ENCODE measurements around the gene SOBP.
"Not testable (repeated sequence)": the region's sequence is repeated elsewhere in the genome, so short reads cannot be mapped to it uniquely, and the experiment has no call there.

The SOBP gene

DNA sequence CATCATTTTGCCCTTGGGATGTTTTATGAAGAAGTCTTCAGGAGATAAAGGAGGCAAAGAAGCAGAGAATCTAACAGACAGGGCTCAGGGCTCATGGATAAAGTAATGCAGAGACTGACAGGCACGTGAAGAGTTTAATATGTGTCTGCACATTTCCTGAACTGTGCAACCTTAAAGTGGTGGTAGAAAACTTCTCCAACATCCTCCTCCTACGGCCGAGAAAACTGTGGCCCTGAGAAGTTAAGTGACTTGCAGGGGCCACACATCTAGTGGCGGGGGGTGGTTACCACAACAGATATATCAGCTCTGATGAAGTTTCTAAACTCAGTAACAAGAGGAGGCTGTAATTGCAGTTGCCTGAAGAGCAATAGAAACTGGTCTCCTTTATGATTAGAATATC is 61.0 kb downstream of the SOBP start:
- DNase-seq (ENCODE audit: low read depth): no peak

DNA sequence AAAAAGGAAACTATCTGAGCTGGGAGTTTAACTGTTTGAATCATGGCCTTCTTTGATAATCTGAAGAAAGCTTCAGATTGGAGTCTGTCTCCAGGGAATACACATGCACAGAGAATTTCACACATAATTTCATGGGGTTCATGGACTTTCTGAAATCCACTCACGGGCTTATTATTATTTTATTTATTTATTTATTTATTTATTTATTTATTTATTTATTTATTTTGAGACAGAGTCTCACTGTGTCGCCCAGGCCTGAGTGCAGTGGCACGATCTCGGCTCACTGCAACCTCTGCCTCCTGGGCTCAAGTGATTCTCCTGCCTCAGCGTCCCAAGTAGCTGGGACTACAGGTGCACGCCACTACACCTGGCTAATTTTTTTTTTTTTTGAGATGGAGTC is 63.2 kb downstream of the SOBP start:
- DNase-seq (ENCODE audit: low read depth): not testable (repeated sequence)

DNA sequence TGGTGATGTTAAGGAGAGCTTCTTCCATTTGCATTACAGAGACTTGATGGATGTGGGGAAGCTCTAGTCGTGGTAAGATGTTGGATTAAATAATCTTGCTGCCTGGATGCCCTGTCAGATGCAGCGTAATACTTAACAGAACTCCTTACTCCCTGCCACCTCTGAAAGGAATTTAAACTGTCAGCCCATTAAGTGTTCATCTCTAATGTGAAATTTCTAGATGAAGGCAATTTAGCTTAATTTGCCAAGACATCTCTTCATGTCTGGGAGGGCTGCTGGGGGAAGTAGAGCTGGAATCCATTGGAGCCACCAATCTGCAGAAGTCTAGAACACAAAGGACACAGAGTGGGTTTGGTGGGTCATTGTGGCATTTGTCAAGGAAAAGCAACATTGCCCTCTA is 64.4 kb downstream of the SOBP start:
- no peak for DNase-seq (ENCODE audit: low read depth)

DNA sequence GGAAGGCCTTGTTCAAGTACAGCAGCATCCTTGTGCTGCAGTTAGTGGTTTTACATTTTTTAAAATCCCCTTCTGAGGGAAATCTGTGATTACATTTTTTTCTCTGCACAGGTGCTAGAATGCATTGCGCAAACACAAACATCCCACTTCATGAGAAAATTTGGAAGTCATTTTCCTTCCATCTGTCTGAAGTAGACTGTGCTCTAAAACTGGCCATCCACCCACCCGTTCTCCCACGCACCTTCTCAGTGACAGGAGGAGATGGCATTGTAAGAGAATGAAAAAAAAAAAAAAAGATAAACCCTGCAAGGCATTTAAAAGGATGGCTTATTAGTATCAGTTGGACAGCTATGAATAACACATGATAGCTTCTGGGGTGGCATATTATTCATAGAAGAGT is 65.0 kb downstream of the SOBP start:
- no peak for DNase-seq (ENCODE audit: low read depth)

DNA sequence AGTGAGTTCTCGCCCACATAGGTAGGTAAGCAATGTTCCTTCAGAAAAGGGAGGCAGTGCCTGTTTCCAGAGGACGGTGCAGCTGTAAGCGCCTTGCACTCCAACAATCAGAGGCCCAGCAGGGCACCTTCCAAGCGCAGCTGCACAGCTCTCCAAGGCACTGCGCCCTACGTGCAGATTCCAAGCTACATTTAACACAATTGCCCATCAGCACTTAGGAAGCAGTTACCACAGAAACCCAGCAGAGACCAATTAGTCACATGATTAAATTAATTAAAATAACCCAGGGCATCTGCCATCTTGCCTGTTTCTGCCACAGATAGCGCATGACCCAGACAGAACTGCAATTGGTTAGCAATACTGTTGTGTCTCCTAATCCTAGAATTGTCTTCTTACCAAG is 65.5 kb downstream of the SOBP start:
- DNase-seq (ENCODE audit: low read depth): no peak

DNA sequence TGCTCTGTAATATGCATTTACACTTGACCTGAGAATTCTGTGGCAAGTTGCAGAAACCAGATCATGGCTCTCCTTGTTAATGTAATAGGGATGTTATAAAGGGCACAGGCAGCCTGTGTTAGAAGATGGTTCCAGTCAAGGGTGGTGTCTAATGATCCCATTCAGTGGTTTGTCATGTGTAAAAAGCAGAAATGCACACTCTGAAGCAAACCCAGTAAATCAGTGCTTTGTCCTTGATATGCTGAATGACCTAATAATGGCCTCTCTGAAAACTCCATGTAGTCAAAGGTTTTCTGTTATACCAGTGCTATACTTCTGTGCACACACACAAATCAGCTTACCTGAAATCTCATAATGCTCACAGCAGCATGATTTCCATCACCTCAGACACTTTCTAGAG is 66.2 kb downstream of the SOBP start:
- no peak for DNase-seq (ENCODE audit: low read depth)

DNA sequence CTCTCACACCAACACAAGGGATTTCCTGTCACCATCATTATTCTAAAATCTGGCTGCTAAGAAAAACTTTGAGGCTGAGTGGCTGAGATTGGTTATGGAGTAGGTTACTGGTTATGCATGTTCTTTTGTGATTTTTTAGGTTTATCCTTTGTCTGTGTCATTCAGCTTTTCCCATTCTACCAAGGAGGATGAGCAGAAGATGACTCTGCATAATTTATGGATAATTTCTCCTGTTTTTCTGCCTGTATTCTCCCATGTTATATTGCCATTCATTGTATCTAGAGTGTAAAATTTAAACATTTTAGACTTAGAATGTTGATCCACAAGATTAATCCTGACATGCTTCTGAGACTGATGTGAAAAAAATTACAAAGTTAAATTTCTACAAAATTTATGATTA is 67.8 kb downstream of the SOBP start:
- no peak for DNase-seq (ENCODE audit: low read depth)

DNA sequence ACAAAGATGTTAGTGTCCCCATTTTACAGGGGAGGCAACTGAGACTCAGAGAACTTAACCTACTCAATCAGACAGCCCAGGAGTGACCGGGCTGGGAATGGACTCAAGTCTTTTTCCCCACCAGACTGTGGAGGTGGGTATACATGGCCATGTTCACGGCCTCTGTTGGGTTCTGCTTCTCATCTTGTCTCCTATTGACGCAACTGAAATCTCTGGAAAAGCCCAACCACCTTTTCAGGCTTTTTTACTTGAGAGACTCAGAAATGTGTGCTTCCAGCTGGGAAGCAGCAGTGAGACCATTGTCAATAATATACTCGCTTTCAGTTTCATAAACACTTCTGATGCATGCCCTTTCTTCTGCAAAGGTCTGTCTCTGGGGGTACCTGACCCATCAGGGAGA is 70.7 kb downstream of the SOBP start:
- no peak for DNase-seq (ENCODE audit: low read depth)

DNA sequence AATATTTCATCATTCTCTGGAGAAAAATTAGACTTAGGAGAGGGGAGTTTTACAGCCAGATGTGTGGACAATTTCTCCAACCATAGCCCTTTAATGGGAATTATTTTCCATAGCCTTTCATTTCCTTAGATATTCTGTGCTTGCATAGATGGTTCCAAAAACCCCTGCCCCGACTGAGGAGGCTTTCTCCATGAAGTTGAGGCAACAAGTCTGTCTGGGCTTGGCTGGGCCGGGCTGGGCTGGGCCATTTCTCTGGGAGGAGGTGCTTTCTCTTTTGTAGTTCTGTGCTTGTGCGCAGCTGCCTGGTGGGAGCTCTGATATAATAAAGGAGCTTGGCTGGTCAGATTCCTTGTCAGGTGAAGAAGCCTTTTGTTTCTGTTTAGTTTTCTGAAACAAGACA is 71.4 kb downstream of the SOBP start:
- no peak for DNase-seq (ENCODE audit: low read depth)

DNA sequence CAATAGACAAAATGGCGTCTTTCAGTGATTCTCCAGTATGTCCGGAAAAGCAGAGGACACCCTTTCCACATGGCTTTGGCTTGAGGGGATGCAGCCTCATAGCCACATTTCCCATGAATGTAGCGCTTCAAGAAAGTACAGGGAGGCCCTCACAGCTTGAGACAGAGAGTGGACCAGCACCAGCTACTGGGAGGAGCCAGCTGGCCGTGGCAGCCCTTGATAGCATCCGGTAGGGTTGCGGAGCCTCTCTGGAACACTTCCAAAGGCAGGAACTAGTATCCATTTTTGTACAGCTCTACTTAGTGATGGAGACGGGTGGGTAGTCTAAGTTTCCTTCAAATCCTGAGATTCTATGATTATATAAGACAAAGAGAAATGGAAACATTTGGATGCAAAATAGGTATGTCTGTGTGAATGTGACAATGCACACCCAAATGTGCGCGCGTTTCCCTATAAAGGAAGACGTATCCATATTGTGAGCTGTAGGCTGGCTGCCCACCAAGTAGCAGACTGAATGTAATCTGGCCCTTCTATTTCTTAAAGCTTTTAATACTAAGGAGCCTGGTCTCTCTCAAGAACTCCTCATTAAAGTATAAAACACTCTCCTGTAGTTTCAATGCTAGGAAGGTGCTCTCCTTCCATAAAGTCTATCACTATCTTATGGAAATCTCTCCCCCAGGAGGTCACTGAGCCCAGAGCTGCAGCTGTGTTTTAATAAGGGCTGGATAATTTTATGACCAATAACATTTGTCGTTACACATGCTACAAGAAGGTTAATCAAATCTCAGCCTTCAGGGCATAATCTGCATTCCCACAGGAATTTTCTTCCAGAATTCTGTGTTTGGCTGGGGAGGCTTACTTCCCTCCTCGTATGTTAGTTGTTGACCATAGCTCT is 74.0 kb downstream of the SOBP start:
- no peak for DNase-seq (ENCODE audit: low read depth)

DNA sequence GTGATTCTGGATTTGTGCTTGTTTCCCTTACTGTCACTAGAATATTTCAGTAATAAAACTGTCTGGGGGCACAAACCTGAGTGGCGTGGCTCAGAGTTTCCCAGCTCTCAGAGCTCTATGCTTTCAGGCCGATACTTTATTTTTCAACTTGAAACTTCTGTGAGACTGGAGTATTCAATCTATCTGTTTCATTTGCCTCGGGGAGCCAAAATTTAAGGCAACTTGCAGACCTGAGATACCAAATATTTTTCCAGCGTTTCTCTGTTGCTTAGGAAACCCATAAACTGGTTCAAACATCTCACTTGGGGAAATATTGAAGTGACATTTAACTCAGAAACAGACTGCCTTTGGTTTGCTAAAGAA is 74.7 kb downstream of the SOBP start:
- DNase-seq (ENCODE audit: low read depth): no peak

DNA sequence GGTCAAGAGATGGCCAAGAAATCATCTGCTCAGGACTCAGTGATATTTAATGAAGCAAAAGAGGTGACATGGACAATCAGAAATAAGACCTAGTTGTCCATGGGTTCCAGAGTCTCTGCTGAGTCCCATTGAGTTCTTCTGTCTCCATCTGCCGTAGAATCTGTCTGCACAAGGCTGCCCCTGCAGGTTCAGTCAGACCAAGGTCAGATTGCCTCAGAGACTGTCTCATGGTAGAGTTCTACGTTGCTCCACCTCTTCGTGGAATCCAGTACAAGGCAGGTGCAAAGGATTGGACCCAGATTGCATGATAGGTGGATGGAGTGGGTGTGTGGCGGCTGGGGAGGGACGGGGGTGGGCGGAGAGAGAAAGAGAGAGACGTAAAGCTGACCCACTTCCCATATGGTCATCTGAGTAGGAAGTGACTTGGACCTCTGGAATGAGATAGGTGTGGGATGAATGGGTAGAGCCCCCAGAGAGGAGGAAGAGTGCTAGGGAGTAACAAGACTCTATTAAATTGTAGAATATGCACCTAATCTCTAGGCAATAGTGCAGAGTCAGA is 75.3 kb downstream of the SOBP start:
- no peak for DNase-seq (ENCODE audit: low read depth)

DNA sequence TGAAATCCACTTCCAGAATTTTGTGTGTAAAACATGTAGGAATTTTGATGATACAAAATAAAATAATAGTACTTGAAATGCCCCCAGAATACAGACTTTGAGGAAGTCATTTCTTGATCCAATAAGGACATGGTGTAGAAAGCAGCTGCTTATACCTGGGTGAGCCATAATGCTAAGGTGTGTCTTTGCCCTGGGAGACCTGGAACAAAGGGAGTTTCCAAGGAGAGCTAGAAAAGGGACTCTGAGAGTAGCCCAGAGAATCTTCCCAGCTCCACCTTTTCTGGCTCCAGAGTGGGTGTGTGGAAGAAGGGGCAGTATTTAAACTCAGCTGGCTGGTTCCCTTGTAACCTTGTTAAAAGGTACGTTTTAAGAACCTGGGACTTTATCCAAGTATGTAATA is 77.7 kb downstream of the SOBP start:
- no peak for DNase-seq (ENCODE audit: low read depth)

DNA sequence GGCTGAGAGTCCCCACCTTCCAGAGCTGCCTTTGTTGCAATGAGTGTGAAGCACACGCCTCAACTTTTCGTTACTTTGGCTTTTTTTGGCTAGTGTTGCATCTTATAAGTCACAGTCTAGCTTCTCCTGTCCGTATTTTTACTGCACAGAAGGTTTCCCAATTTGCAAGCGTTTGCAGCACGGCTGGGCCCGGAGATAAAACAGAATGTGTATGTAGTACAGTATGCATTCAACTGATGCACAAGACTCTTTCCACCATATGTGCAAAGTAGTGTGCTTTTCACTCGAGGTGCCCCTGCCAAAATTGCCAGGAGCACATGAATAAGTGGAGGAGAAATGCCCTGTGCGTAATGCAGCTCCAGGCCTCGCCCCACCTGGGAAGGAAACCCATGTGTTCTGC is 79.6 kb downstream of the SOBP start:
- no peak for DNase-seq (ENCODE audit: low read depth)

DNA sequence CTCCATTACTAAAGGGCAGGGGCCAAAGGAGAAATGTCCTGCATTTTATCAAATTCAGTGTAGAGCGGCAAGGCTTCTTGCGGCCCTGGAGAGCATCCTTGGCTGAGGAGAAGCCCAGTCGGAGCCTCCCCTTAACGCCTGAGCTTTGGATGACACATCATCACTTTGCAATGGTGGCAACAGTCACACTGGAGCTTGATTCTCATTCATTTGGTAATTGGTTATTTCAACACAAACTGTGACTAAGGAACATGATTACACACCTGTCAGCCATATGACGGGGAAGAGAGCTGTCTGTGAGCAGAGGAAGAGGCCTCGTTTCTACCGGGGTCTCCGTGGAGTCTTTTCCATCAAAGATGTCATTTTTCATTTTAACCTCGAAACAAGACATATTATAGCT is 81.4 kb downstream of the SOBP start:
- DNase-seq (ENCODE audit: low read depth): no peak

DNA sequence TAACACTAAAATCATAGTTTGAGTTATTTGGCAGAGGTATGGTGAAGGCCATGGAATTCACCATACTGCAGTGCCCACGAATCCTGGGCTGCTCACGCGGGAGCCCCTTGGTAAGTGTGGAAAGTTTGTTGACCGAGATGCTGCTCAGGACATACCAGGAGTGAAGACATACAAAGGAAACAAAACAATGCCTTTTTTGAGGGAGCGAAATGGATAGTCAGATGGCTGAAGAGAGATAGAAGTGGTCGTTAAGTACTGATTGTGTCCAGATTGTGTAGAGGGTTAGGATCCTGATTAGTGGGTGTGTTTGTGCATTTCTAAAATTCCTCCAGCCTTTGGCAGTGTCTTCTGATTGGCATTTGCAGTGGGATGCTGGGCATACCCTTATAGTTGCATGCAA is 83.0 kb downstream of the SOBP start:
- DNase-seq (ENCODE audit: low read depth): no peak

DNA sequence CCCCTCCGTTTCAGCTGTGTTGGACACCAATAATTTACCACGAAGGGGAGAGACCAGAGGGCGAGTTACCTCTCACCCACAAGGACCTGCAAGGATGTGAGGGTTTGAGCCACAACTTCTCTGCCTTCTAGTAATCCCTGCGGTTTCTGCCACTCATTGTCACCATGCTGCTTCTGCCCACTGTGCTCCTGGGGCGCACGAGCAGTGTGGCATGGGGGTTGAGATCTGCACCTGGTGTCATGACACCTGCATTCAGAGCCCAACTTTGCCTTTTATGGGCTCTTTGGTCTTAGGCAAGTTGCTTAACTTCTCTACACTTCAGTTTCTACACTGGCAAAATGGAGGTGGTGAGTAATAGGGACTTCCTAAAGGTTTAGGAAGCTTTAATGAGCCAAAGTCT is 84.9 kb downstream of the SOBP start:
- no peak for DNase-seq (ENCODE audit: low read depth)

DNA sequence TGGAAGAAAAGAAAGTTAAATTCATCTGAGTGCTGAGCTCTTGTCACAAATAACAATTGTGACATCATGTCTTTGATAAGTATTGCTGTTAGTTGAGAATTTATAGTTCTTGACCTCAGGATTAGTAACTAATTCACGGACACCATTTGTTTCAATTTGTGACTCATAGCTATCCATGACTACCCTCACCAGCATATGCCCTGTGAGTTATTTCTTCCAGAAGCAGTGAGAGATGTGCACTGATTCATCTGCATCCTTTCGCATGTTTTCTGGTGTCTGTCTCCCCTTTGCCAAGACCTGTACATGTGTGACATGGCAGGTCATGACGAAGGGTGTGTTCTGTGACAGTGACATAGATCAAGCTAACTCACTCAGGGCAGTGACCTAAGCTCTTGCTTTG is 86.9 kb downstream of the SOBP start:
- peak; percentile 16 for DNase-seq (ENCODE audit: low read depth)

DNA sequence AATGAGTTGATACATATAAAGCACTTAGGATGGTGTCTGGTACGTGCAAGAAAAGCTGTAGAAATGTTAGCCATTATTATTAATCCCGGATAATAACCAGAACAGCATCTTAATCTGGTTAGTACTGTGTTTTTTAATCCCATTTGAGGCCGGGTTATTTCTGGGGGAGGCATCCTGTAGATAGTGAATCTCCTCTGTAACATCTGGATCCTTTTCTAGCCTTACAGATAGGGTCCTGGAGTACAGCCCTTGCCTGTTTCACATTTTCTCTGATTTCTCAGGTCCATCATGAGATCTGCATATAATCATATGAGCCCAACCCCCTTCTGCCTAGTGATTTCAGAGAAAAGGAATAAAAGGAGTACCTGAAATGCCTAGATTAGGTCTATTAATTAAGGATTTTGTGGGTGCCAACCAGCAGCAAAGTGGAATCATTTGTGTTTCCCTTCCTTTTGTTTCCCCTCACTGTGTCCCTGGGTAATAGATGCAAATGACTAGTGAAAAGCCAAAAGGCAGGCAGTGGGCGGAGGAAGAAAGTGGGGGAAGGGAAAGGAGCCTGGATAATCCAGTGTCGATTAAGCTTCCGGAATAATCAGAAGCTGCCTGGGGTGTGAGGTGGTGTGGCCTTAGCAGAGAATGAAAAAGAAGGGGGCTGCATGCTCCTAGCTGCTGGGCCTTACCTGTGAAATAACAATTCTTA is 88.9 kb downstream of the SOBP start:
- no peak for DNase-seq (ENCODE audit: low read depth)

DNA sequence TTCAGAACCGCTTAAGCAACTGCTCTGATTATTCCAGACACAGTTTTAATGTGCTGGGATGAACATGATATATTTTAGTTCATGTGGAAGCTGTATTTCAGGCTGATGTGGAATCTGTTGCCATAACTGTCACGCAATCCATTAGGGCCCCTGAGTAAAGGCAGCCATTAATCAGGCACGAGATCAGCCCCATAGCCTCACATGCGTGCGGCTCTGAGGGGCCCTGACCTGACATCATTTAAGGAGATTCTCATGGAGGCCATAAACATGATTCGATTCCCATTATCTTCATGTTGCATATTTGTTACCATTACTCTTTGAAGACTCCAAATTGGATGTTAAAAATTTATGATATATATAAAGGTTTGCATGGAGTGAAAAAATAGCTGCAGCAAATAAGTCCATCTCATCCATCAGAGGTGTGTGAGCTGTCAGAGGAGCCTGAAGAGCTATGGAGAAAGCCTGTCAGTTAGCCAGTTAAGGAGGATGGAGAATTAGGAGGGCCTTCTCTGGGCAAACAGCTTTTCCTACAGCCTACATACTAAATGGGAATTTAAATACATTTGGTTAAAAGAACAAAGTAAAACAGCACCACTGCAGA is 89.6 kb downstream of the SOBP start:
- DNase-seq (ENCODE audit: low read depth): no peak

DNA sequence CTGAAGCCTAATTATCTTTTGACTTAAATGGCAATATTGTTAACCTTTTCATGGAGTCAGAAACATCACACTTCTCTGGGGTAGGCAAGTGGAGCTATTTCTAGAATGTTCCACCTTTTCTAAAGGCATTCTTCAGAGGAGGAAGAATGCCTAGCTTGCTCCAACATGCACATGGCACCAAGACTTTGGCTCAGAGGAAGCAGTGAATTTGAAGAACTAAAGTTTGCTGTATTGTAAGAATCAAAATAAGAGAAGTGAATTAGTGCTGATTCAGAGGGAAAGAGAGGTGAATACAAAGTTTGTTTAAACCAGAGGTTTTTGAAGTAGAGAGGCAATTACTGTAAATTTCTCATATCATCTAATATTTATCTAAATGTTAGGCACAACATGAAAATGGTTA is 92.2 kb downstream of the SOBP start:
- no peak for DNase-seq (ENCODE audit: low read depth)

DNA sequence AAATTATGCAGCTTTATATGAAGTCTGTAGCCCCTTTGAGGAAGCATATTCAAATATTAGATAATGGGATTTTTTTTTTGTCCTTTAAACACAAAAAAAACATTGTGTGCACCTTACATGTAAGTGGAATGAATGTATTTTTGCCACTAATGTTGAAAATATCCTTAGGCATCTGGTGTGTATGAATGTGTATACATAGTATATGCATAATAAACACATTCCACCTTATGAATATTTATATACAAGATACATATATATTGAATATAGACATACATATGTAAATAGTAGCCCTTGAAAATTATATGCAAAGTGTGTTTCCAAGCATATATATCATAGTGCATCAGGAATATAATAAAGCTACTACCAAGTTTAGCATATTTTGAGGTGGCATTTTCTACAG is 94.8 kb downstream of the SOBP start:
- no peak for DNase-seq (ENCODE audit: low read depth)

DNA sequence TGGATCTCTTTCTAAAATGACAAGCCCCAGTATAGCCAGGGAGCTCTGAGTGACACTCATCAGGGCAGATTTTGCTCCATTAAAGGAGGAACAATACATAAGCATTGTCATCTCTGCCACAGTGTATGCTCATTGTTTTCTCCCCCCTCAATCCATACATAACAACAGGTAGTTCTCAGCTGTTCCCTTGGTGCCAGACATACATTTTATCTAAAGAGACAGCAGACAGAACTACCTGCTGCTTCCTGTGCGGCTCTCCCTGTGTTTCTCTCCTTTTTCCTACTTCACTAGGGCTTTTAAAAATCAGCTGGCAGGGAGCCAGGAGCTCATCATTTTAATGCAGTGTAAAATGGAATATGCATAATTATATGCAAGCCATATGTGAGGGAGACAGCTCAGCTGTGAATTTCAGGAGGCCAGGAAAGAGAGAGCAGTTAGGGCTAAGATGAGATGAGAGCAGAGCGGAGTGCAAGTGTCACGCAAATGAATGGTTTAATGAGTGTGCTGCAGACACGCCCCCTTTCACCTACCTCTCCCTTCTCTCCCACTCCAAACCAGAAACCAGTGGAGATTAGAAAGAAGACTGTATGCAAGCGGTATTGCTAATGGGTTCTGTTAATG is 96.0 kb downstream of the SOBP start:
- no peak for DNase-seq (ENCODE audit: low read depth)
